ENCODE data around the gene USP44. TPM values are rescaled to one million over a fixed set of nuclear protein-coding genes. Genes with fewer than 3 reads are reported as not detected.

USP44 gene
- total and polyA plus RNA-seq, 2 of the 13 experiments (the other 11 are each of a cell fraction or from before 2014, with no cell fraction given) = 0.05 to 0.07 TPM

DNA sequence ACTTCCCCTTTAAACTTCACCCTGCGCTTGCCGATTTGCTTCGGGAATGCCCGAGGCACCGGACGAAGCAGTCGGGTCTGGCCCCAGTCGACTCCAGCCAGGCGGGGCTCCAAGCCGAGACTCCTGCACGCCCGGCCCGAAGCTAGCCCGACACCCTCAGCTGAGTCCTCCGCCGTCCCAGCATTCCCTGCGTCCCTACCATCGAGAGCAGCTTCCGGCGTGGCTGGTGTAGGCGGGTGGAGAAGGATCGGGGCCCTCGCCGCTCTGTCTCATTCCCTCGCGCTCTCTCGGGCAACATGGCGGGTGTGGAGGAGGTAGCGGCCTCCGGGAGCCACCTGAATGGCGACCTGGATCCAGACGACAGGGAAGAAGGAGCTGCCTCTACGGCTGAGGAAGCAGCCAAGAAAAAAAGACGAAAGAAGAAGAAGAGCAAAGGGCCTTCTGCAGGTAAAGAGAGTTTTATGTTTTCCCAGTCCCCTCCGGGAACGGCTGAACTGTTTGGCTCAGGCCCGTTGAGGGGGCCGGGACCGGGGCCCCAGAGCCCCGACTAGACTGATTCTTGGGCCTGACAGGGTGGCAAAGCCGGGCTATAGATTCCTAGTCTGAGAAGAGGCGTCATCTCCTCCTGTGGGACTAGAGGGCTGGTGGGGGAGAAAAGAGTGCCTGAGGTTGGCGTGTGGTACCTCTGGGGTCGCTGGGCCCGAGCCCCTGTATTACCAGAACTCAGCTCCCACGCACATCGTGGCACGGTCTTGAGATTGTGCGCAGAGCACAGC lies 77.2 kb downstream of the USP44 start, which contains the start of gene METAP2 (continued):
- TF ChIP-seq, protein P1, sequence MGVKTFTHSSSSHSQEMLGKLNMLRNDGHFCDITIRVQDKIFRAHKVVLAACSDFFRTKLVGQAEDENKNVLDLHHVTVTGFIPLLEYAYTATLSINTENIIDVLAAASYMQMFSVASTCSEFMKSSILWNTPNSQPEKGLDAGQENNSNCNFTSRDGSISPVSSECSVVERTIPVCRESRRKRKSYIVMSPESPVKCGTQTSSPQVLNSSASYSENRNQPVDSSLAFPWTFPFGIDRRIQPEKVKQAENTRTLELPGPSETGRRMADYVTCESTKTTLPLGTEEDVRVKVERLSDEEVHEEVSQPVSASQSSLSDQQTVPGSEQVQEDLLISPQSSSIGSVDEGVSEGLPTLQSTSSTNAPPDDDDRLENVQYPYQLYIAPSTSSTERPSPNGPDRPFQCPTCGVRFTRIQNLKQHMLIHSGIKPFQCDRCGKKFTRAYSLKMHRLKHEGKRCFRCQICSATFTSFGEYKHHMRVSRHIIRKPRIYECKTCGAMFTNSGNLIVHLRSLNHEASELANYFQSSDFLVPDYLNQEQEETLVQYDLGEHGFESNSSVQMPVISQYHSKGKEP (CRISPR knock-in tag; IDR thresholded peaks at IDR 0.05) = 0 out of 2 replicates have a peak, but pooled peaks have one; percentile 47
- TF ChIP-seq ZMYM3 (CRISPR knock-in tag; IDR thresholded peaks at IDR 0.05) (peak; percentile 80; the same call in 1 of the 2 replicates), SSRP1 (CRISPR knock-in tag; IDR thresholded peaks at IDR 0.05) (peak; percentile 64; the same call in 1 of the 2 replicates), ISL2 (CRISPR knock-in tag; IDR thresholded peaks at IDR 0.05) (no peak), PLRG1 (conservative IDR thresholded peaks at IDR 0.05) (no peak), PRMT3 (CRISPR knock-in tag; IDR thresholded peaks at IDR 0.05; ENCODE audit: borderline replicate concordance, low read depth) (peak; percentile 78; the same call in 1 of the 2 replicates), ZNF709 (CRISPR knock-in tag; IDR thresholded peaks at IDR 0.05) (peak; percentile 78; the same call in 1 of the 2 replicates), SAP130 (CRISPR knock-in tag; IDR thresholded peaks at IDR 0.05; ENCODE audit: low read depth) (peak; percentile 97), NCOA2 (CRISPR knock-in tag; IDR thresholded peaks at IDR 0.05) (peak; percentile 59; the same call in 1 of the 2 replicates), KDM5B (CRISPR knock-in tag; IDR thresholded peaks at IDR 0.05; ENCODE audit: borderline replicate concordance) (no peak; the same call in 1 of the 2 replicates), ZNF335 (CRISPR knock-in tag; IDR thresholded peaks at IDR 0.05) (peak; percentile 64; the same call in 1 of the 2 replicates), RORA (CRISPR knock-in tag; IDR thresholded peaks at IDR 0.05) (no peak)
- TF ChIP-seq, protein P2, sequence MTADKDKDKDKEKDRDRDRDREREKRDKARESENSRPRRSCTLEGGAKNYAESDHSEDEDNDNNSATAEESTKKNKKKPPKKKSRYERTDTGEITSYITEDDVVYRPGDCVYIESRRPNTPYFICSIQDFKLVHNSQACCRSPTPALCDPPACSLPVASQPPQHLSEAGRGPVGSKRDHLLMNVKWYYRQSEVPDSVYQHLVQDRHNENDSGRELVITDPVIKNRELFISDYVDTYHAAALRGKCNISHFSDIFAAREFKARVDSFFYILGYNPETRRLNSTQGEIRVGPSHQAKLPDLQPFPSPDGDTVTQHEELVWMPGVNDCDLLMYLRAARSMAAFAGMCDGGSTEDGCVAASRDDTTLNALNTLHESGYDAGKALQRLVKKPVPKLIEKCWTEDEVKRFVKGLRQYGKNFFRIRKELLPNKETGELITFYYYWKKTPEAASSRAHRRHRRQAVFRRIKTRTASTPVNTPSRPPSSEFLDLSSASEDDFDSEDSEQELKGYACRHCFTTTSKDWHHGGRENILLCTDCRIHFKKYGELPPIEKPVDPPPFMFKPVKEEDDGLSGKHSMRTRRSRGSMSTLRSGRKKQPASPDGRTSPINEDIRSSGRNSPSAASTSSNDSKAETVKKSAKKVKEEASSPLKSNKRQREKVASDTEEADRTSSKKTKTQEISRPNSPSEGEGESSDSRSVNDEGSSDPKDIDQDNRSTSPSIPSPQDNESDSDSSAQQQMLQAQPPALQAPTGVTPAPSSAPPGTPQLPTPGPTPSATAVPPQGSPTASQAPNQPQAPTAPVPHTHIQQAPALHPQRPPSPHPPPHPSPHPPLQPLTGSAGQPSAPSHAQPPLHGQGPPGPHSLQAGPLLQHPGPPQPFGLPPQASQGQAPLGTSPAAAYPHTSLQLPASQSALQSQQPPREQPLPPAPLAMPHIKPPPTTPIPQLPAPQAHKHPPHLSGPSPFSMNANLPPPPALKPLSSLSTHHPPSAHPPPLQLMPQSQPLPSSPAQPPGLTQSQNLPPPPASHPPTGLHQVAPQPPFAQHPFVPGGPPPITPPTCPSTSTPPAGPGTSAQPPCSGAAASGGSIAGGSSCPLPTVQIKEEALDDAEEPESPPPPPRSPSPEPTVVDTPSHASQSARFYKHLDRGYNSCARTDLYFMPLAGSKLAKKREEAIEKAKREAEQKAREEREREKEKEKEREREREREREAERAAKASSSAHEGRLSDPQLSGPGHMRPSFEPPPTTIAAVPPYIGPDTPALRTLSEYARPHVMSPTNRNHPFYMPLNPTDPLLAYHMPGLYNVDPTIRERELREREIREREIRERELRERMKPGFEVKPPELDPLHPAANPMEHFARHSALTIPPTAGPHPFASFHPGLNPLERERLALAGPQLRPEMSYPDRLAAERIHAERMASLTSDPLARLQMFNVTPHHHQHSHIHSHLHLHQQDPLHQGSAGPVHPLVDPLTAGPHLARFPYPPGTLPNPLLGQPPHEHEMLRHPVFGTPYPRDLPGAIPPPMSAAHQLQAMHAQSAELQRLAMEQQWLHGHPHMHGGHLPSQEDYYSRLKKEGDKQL (CRISPR knock-in tag; IDR thresholded peaks at IDR 0.05; ENCODE audit: low read depth) = peak; percentile 68; the same call in 1 of the 2 replicates
- TF ChIP-seq, protein P3, sequence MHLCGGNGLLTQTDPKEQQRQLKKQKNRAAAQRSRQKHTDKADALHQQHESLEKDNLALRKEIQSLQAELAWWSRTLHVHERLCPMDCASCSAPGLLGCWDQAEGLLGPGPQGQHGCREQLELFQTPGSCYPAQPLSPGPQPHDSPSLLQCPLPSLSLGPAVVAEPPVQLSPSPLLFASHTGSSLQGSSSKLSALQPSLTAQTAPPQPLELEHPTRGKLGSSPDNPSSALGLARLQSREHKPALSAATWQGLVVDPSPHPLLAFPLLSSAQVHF (CRISPR knock-in tag; IDR thresholded peaks at IDR 0.05) = no peak
- TF ChIP-seq, protein P4, sequence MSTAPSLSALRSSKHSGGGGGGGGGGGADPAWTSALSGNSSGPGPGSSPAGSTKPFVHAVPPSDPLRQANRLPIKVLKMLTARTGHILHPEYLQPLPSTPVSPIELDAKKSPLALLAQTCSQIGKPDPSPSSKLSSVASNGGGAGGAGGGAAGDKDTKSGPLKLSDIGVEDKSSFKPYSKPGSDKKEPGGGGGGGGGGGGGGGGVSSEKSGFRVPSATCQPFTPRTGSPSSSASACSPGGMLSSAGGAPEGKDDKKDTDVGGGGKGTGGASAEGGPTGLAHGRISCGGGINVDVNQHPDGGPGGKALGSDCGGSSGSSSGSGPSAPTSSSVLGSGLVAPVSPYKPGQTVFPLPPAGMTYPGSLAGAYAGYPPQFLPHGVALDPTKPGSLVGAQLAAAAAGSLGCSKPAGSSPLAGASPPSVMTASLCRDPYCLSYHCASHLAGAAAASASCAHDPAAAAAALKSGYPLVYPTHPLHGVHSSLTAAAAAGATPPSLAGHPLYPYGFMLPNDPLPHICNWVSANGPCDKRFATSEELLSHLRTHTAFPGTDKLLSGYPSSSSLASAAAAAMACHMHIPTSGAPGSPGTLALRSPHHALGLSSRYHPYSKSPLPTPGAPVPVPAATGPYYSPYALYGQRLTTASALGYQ (CRISPR knock-in tag; IDR thresholded peaks at IDR 0.05) = peak; percentile 66; the same call in 1 of the 2 replicates
- TF ChIP-seq, protein P5, sequence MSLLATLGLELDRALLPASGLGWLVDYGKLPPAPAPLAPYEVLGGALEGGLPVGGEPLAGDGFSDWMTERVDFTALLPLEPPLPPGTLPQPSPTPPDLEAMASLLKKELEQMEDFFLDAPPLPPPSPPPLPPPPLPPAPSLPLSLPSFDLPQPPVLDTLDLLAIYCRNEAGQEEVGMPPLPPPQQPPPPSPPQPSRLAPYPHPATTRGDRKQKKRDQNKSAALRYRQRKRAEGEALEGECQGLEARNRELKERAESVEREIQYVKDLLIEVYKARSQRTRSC (CRISPR knock-in tag; IDR thresholded peaks at IDR 0.05; ENCODE audit: low read depth) = no peak
- TF ChIP-seq, protein P6, sequence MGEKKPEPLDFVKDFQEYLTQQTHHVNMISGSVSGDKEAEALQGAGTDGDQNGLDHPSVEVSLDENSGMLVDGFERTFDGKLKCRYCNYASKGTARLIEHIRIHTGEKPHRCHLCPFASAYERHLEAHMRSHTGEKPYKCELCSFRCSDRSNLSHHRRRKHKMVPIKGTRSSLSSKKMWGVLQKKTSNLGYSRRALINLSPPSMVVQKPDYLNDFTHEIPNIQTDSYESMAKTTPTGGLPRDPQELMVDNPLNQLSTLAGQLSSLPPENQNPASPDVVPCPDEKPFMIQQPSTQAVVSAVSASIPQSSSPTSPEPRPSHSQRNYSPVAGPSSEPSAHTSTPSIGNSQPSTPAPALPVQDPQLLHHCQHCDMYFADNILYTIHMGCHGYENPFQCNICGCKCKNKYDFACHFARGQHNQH (CRISPR knock-in tag; IDR thresholded peaks at IDR 0.05) = peak; percentile 92

Measured in HepG2 (cell line).